ENCODE data around the gene AP2A1. TPM values are rescaled to one million over a fixed set of nuclear protein-coding genes. Genes with fewer than 3 reads are reported as not detected.

The AP2A1 gene
- total RNA-seq, 6 experiments from 2014 or later: 38.7 to 103 (median 49.8) TPM

DNA sequence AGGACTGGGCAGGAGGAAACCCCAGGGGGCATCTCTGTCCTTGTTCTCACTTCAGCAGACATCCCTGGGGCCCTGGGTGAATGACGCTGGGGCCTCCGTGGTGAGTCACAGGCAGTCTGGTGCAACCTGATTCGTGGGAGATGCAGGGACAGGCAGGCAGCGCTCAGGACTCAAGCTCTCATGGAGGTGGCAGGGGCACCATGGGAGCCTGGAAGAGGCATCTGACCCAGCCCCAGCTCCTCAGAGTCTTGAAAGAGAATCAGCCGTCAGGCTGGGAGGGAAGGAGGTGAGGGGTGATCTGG is 70.2 kb downstream of the AP2A1 start:
- Histone ChIP-seq H3K27me3 (no peaks in the 10 kb centered on the region), H3K27ac (no peak overlapping the region), H3K4me3 (no peak overlapping the region), H3K9me3 (no peaks in the 10 kb centered on the region), H3K4me1 (no peaks in the 10 kb centered on the region), H3K36me3 (peaks cover 0 to 38% (median 6%) of the 10 kb centered on the region in 4 donors)
- intact Hi-C loops (cut with DNase I): no loop called here
- no CpG with 5 or more reads among the region's 5 CpGs for WGBS (ENCODE audit: insufficient coverage, low coverage, low lambda C conversion rate, missing lambda C conversion rate)
- ATAC-seq (no peak), DNase-seq (no peak)
- no peak for TF ChIP-seq POLR2A (IDR thresholded peaks at IDR 0.05)
- no peak for TF ChIP-seq CTCF (IDR thresholded peaks at IDR 0.05)

DNA sequence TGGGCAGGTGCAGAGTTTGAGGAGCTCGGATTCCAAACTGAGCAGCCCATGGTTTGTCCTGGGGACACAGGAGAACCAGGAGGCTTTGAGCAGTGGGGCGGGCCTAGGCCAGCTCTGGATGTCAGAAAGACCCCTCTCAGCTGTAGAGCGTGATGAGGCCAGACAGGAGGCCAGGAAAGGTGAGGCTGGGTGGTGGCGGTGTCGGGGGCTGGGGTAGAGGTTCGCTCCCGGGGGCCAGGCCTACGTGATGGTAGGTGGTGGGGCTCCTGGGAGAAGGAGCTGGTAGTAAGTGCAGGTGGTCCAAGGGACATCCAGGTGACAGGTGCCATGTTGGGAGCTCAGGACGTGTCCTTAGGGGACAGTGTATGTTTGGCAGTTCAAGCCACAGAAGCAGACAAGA is 70.6 kb downstream of the AP2A1 start:
- Histone ChIP-seq H3K27me3 (no peaks in the 10 kb centered on the region), H3K36me3 (peaks cover 0 to 33% (median 6%) of the 10 kb centered on the region in 4 donors), H3K9me3 (no peaks in the 10 kb centered on the region), H3K27ac (no peak overlapping the region), H3K4me3 (no peak overlapping the region), H3K4me1 (no peaks in the 10 kb centered on the region)
- no peak for DNase-seq
- no peak for ATAC-seq
- 96% methylated on average over 4 of the region's 9 CpGs for WGBS (ENCODE audit: insufficient coverage, low coverage, low lambda C conversion rate, missing lambda C conversion rate)
- intact Hi-C loops (cut with DNase I): no loop called here
- TF ChIP-seq POLR2A (IDR thresholded peaks at IDR 0.05) (no peak), CTCF (IDR thresholded peaks at IDR 0.05) (no peak)

DNA sequence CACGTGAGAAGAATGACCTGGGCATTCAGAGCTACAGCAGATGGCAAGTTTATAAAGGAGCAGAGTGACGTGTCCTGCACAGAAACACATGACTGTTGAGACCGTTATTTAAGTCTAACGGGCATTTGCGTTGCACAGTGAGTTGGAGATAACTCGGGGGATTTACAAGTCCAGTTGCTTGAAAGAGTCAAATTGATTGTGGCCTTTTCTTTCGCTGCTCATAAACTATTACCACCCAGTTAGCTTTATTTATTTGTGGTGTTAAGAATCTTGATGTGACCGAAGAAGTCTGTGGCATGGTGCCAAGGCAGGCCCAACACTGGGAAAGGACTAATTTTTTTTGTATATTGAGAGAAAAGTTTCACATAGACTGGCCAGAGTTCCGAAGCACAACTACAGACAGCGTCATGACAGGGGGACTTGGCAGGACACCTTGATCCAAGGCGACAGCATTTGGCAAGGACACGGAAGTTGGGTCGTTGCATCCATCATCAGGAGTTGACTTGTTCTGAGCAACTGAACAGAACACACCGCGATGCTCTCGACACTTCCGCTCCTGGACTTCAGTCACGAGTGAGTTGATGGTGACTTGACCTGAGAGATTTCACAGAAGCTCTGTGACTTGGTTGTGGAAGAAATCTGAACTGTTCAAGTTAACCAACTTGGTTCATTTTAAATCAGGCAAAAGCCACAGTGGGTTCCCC is 72.2 kb downstream of the AP2A1 start:
- Histone ChIP-seq H3K4me1 (no peaks in the 10 kb centered on the region), H3K27ac (no peak overlapping the region), H3K9me3 (no peaks in the 10 kb centered on the region), H3K36me3 (peaks cover 0 to 29% (median 6%) of the 10 kb centered on the region in 4 donors), H3K4me3 (no peak overlapping the region), H3K27me3 (no peaks in the 10 kb centered on the region)
- DNase-seq (no peak), ATAC-seq (no peak)
- WGBS (ENCODE audit: insufficient coverage, low coverage, low lambda C conversion rate, missing lambda C conversion rate): 92% methylated on average over 12 of the region's 18 CpGs
- TF ChIP-seq CTCF (IDR thresholded peaks at IDR 0.05) (no peak), POLR2A (IDR thresholded peaks at IDR 0.05) (no peak)
- intact Hi-C loops (cut with DNase I): no loop called here

GRCh38 chr19:49839713-49840112 is 72.9 kb downstream of the AP2A1 start:
- intact Hi-C loops (cut with DNase I): no loop called here
- no peak for TF ChIP-seq CTCF (IDR thresholded peaks at IDR 0.05)
- no peak for TF ChIP-seq POLR2A (IDR thresholded peaks at IDR 0.05)
- WGBS (ENCODE audit: insufficient coverage, low coverage, low lambda C conversion rate, missing lambda C conversion rate): 100% methylated on average over 8 of the region's 11 CpGs

More at GRCh38 chr19:49839713-49840112, 72.9 kb downstream of the AP2A1 start:
- no peak overlapping the region for H3K4me3 ChIP-seq
- ATAC-seq (no peak), DNase-seq (no peak)
- no peaks in the 10 kb centered on the region for H3K4me1 ChIP-seq
- no peak overlapping the region for H3K27ac ChIP-seq
- H3K27me3 ChIP-seq: no peaks in the 10 kb centered on the region
- H3K9me3 ChIP-seq: no peaks in the 10 kb centered on the region
- peaks cover 0 to 25% (median 6%) of the 10 kb centered on the region in 4 donors for H3K36me3 ChIP-seq

All from right lobe of liver (tissue), 6 donors.